Body of pancreas (tissue), 4 donors: ENCODE data around the gene PLCB2. TPM values are rescaled to one million over a fixed set of nuclear protein-coding genes. Genes with fewer than 3 reads are reported as not detected.
A peak's percentile ranks its signal among the peaks of the same experiment; 100 is the strongest.

Experiments used
- ATAC-seq: fragments of 150-250 bp; one replicate; pipeline ENCODE4 v1.9.1; 2016
- DNase-seq, 4 donors: peaks; one replicate each; pipeline ENCODE4 v3.0.0-alpha.2; 2019
- H3K27ac ChIP-seq, 4 donors: fragments of 200-600 bp; sonication (generic); 1 replicate in 3 of 4; 2 replicates in 1 of 4; pipeline versions ENCODE4 v1.5.1 to v1.6.1; 2016 to 2019; ENCODE audit warnings: mild to moderate bottlenecking in 1 of 4, mixed read lengths in 1 of 4, moderate library complexity in 1 of 4
- H3K27me3 ChIP-seq, 2 donors: fragments of 200-600 bp; sonication (generic); one replicate each; pipeline ENCODE4 v1.6.0; 2016; ENCODE audit warnings: mild to moderate bottlenecking in 1 of 2
- H3K36me3 ChIP-seq, 2 donors: fragments of 200-600 bp; sonication (generic); replicated peaks in 1 of 2; 2 replicates each; pipeline ENCODE4 v1.5.1; 2016; ENCODE audit warnings: low read depth in 2 of 2; ENCODE audit not compliant: insufficient read depth in 1 of 2
- H3K4me1 ChIP-seq: fragments of 200-600 bp; sonication (generic); one replicate; pipeline ENCODE4 v1.6.0; 2016
- H3K4me3 ChIP-seq, 2 donors: fragments of 200-600 bp; sonication (generic); 1 replicate in 1 of 2; 2 replicates in 1 of 2; pipeline ENCODE4 v1.5.1; 2016 to 2019
- H3K9me3 ChIP-seq, 3 donors: fragments of 200-600 bp; sonication (generic); 1 replicate in 2 of 3; 2 replicates in 1 of 3; pipeline ENCODE4 v1.5.1; 2016
- POLR2A ChIP-seq, 3 donors: fragments of 450-650 bp; IDR thresholded peaks; one replicate each; pipeline ENCODE4 v1.6.1; 2016; ENCODE audit warnings: antibody characterized with exemption in 3 of 3, mild to moderate bottlenecking in 2 of 3
- WGBS, 2 donors: methylation state at CpG; one replicate each; pipeline ENCODE4 v1.1.5; 2017; 5-methylcytosine and 5-hydroxymethylcytosine counted together
- intact Hi-C: fragments of 100-400 bp; cut with DNase I; formaldehyde crosslinking; loops from one replicate; pipeline ENCODE4 v1.15.1; 2023
- total RNA-seq, 2 donors: library from RNA; depleted of rRNA; stranded (reverse); fragments of >200 nt; gene quantifications; one replicate each; pipeline ENCODE4 v1.1.0, GENCODE V29; 2016
- TF ChIP-seq, protein P1 (sequence below), 7 experiments: fragments of 450-650 bp in 4 of 7; fragments of 200-600 bp in 3 of 7; sonication (generic) in 3 of 7; IDR thresholded peaks; one replicate each; pipeline ENCODE4 v1.5.1; 2016 to 2019; ENCODE audit warnings: antibody characterized with exemption in 7 of 7

Gene PLCB2
- total RNA-seq, 2 donors from 2014 or later = 3.1 to 4.6 TPM

DNA sequence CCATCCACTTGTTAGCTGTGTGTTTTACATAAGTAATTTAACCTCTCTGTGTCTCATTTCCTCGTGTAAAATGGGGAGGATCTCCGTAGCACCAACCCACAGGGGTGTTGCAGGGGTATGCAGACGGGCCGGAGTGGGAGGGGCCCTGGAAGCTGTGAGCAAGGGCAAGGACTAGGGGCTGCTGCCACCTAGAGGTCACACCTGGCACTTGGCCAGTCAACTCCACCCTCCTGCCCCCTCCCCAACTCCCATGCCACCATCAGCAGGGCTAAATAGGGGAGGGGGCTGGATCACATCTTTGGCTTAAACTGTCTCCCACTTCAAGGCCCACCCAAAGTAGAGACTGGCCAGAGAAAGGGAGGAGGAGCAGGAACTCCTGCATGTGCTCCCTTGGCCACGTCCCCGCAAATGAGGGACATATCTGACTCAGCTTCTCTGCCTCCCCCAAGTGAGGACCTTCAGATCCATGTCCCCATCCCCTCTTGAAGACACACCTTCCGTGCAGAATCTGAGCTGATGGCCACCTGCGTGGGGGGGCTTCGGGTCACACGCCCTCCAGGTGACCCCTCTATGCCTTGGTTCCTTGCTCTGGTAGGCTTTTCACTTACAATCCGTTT, 30.4 kb upstream of the PLCB2 start:
- H3K27ac ChIP-seq = peak overlapping the region; percentile 72 to 92 (median 90)
- ATAC-seq = peak; percentile 22
- TF ChIP-seq, protein P1, sequence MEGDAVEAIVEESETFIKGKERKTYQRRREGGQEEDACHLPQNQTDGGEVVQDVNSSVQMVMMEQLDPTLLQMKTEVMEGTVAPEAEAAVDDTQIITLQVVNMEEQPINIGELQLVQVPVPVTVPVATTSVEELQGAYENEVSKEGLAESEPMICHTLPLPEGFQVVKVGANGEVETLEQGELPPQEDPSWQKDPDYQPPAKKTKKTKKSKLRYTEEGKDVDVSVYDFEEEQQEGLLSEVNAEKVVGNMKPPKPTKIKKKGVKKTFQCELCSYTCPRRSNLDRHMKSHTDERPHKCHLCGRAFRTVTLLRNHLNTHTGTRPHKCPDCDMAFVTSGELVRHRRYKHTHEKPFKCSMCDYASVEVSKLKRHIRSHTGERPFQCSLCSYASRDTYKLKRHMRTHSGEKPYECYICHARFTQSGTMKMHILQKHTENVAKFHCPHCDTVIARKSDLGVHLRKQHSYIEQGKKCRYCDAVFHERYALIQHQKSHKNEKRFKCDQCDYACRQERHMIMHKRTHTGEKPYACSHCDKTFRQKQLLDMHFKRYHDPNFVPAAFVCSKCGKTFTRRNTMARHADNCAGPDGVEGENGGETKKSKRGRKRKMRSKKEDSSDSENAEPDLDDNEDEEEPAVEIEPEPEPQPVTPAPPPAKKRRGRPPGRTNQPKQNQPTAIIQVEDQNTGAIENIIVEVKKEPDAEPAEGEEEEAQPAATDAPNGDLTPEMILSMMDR (IDR thresholded peaks at IDR 0.05) = peak; percentile 28 to 76 (median 57)
- no peak for TF ChIP-seq POLR2A (IDR thresholded peaks at IDR 0.05)
- DNase-seq = peak; percentile 73 to 84 (median 82)
- H3K9me3 ChIP-seq = no peaks in the 10 kb centered on the region
- H3K36me3 ChIP-seq = no peaks in the 10 kb centered on the region
- 21 to 24% methylated on average over 11 of the region's 11 CpGs for WGBS, 2 donors
- H3K4me3 ChIP-seq = no peak overlapping the region
- intact Hi-C loops = no loop called here
- H3K4me1 ChIP-seq = peaks cover 76% of the 10 kb centered on the region
- H3K27me3 ChIP-seq = no peaks in the 10 kb centered on the region

DNA sequence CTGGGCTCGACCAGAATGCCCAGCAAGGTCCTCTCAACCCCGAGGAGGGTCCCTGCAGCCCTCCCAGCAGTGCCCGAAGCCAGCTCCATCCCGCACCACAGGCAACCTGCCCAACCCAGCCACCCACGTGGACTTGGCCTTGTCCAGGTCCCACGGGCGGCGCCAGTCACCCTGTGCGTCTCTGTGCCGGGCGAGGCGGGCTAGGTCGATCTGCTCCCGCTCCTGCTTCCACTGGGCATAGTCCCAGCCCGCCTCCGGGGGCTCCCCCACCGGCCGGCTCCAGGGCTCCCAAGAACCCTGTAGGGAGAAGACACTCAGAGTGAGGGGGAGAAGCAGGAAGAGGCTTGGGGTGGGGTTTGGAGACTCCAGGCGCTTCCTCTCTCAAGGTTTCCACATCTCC, 29.9 kb upstream of the PLCB2 start:
- Histone ChIP-seq H3K9me3 (no peaks in the 10 kb centered on the region), H3K36me3 (no peaks in the 10 kb centered on the region), H3K4me3 (no peak overlapping the region), H3K27me3 (no peaks in the 10 kb centered on the region), H3K4me1 (peaks cover 76% of the 10 kb centered on the region), H3K27ac (peak overlapping the region; percentile 72 to 92 (median 90))
- intact Hi-C loops = no loop called here
- DNase-seq = peak in 1 of 4 donors; percentile 35
- no peak for ATAC-seq
- TF ChIP-seq POLR2A (IDR thresholded peaks at IDR 0.05) = no peak
- TF ChIP-seq, protein P1 (IDR thresholded peaks at IDR 0.05) = no peak
- WGBS, 2 donors = 53 to 80% methylated on average over 1 to 19 of the region's 19 CpGs

DNA sequence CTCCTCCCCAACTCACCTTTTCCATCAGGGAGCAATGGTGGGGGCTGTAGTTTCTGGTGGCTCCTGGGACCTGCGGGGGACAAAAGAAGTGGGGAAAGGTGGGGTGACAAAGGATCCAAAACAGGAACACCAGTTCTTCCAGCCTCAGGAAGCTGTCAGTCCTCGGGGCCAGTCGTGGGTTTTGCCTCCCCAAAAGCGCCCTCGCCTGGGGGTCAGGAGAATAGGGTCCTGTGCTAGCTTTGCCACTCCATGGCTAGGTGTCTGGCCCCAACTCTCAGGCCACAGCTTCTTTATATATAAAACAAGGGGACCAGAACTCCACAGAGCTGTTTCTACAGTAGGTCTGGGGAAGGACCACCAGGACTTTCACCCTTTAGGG, 29.0 kb upstream of the PLCB2 start:
- TF ChIP-seq POLR2A (IDR thresholded peaks at IDR 0.05) = no peak
- TF ChIP-seq, protein P1 (IDR thresholded peaks at IDR 0.05) = peak in 1 of 7 experiments; percentile 28
- Histone ChIP-seq H3K36me3 (no peaks in the 10 kb centered on the region), H3K27me3 (no peaks in the 10 kb centered on the region), H3K27ac (peak overlapping the region in 3 of 4 donors; percentile 3 to 92 (median 87)), H3K4me3 (no peak overlapping the region), H3K4me1 (peaks cover 80% of the 10 kb centered on the region), H3K9me3 (no peaks in the 10 kb centered on the region)
- ATAC-seq (no peak), DNase-seq (peak in 2 of 4 donors; percentile 43 to 47)
- intact Hi-C loops = no loop called here
- 63 to 76% methylated on average over 4 to 5 of the region's 5 CpGs for WGBS, 2 donors

DNA sequence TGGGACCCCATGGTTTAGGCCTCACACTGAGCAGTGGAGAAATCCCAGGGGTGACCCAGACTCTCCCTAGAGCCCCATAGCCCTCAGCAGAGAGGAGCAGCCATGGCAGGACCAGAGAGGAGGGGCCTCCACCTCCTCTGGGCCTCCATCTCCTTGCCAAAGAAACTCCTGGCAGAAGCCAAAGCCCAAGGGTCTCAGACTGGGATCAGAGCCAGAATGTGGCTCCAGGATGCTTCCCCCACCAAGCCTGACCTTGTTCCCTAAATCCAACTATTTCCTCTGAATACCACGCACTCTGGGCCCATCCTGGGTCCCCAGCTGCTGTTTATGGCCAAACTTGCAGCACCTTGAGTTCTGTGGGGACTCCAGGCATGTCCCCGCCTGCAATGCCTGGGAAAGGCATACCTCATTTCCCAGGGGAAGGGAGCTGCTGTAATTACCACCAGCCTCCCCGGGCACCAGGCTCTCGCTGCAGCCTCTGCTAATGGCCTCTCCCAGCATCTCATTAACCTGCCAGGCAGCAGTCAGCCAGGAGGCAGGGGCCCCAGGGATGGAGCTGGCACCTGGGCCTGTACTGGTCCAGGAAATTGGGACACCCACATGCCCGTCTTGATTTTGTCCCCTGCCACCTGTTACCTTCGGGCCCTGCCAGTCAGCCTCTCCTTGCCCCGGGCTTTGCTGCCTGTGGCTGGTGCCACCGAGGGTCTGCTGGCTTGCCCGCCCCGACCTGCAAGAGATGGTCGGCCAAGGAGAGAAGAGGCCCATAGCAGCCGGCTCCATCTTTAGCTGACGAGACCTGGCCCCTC, 28.4 kb upstream of the PLCB2 start:
- no peaks in the 10 kb centered on the region for H3K36me3 ChIP-seq
- H3K27me3 ChIP-seq = no peaks in the 10 kb centered on the region
- ATAC-seq (no peak), DNase-seq (no peak)
- WGBS, 2 donors = 71 to 78% methylated on average over 4 to 13 of the region's 13 CpGs
- TF ChIP-seq, protein P1 (IDR thresholded peaks at IDR 0.05) = no peak
- no peak for TF ChIP-seq POLR2A (IDR thresholded peaks at IDR 0.05)
- H3K9me3 ChIP-seq = no peaks in the 10 kb centered on the region
- no peak overlapping the region for H3K4me3 ChIP-seq
- intact Hi-C loops = no loop called here
- peaks cover 80% of the 10 kb centered on the region for H3K4me1 ChIP-seq
- peak overlapping the region in 2 of 4 donors; percentile 3 to 92 for H3K27ac ChIP-seq
